Hepatocyte (in vitro differentiated cells): Measurements from ENCODE around the gene LDHB.

Source experiments
- CTCF ChIP-seq: fragments of 200-600 bp; sonication (generic); IDR thresholded peaks from 2 replicates; pipeline ENCODE4 v1.5.1; 2016; ENCODE audit warnings: antibody characterized with exemption, mild to moderate bottlenecking; ENCODE audit not compliant: poor library complexity
- EZH2 ChIP-seq: fragments of 200-600 bp; sonication (generic); IDR thresholded peaks from 2 replicates; pipeline ENCODE4 v1.6.1; 2016; ENCODE audit warnings: antibody characterized with exemption, mild to moderate bottlenecking, borderline replicate concordance
- EZH2phosphoT487 ChIP-seq: fragments of 200-600 bp; sonication (generic); IDR thresholded peaks from one replicate; pipeline ENCODE4 v1.6.1; 2018; ENCODE audit warnings: antibody characterized with exemption, mild to moderate bottlenecking, low read depth, moderate library complexity; ENCODE audit not compliant: unreplicated experiment, severe bottlenecking

- no peak for TF ChIP-seq CTCF
- TF ChIP-seq EZH2phosphoT487, result no peak
- TF ChIP-seq EZH2, result no peak
These were observed 51.5 kb downstream of the LDHB start for GRCh38 chr12:21606175-21606574.
